NCI-H82 treated with DMSO at 0.1 percent for 48 hours (cell line): ENCODE measurements around the gene PTPRJ.

ENCODE experiments used
- DNase-seq: peaks from one replicate; lab custom pipeline; 2025; ENCODE audit not compliant: unreplicated experiment; lab: John Stamatoyannopoulos, UW

Gene PTPRJ

DNA sequence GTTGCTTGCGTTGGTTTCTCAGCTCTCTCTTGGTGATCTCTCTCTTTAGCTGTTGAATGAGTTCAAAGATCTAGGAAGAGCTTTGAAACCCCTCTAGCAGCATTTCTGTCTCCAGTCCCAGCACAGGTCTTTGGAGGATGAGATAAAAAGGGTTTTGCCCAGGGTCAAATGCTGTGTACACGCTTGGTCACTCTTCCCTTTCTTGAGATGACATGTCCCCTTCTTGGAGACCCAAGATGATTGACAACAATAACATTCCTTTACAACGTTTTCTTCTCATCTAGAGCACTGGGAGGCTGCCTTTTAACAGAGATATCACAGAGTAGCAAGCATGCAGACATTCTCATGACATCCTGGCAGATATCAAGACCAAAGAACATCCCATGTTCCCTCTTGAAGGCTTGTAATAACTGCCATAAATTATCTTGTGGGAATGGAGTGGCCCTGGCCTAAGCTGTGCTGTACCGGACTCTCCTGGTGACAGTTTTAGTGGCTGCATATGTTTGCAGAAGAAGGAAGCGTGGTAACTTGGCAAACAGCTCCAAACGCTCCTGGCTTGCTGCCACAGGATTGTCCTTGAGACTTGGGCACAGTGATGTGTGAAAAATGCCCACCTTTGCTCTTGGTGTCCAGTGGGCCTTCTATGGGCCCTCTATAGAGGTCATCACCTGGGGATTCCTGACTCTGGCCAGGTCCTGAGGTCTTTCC, 107.8 kb downstream of the PTPRJ start:
- DNase-seq: no peak

DNA sequence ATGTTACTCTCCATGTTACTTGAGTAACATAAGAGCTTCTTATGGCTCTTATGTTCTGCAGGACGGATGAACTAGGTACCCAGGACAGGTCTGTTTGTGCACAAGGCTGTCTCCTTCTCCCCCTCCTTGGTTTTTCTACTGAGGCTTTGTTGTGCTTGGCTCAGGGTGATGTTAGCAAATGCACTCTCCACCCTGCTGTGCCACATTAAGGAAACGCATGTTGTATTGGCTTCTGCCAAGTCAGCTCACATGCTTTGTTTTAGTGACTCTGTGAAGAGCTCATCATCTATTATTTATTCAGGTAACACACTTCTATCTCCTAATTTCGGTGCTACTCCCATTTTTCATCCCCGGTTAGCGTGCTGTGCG, 108.3 kb downstream of the PTPRJ start:
- no peak for DNase-seq

DNA sequence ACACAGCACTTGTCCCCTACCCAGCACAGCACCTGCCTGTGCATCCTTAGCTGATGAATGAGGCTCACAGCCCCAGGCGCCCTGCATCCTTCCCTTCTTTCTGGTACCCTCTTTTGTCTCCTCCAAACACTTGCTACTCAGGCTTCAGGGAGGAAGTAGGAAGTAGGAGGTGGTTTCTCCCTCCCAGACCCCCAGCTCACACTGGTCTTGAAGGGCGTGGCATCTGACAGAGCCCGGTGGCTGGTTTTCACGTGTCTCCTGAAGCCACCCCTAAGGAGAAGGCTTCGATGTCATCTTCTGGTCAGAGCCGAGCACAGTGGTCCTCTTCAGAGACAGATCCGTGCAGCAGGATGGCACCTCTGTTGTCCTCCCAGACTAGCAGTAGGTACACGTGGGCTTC, 109.8 kb downstream of the PTPRJ start:
- no peak for DNase-seq

DNA sequence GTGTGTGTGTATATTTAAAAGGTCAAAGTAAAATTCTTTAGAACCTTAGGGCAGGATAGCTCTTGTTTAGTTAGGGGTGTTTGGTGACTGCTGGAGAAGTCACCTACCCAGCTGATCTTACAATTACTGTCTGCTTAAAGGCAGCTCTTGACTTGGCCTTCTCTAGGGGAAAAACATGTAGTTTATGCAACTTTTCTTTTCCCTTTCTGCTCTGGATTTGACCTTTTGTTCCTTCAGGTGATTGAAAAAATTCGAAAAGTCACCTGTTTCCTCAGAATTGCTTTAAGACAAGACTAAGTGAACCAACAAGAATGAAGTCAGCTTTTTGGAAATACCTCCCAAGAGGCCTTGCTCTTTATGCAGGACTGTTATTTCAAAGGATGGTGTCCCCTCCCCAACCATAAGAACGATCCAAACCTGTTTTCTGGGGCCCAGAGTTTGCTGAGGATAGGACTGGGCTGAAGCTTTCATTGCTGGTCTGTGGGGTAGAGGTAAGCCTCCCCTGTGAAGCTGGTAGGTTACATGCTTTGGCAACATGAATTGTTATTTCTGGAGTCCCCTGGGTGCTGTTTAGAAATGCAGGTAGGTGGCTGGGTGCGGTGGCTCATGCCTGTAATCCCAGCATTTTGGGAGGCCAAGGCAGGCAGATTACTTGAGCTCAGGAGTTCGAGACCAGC, 111.2 kb downstream of the PTPRJ start:
- DNase-seq: no peak

DNA sequence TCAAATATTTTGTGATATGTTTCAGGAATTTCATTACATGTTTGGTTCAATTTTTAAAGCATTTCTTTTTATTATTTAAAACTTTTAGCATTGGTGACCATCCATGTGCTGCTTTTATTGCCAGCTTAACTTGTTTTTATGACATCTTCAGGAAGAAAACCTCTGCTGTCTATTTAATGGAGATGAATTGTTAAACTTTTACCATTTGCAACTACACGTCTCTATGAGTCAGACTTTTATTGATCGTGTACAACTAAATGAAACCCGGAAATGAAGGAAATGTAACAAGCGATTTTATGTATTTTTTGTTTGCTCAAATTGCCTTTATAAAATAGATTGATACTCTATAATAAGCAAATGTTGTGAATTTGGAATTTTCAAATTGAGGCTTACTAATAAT, 113.0 kb downstream of the PTPRJ start:
- no peak for DNase-seq

DNA sequence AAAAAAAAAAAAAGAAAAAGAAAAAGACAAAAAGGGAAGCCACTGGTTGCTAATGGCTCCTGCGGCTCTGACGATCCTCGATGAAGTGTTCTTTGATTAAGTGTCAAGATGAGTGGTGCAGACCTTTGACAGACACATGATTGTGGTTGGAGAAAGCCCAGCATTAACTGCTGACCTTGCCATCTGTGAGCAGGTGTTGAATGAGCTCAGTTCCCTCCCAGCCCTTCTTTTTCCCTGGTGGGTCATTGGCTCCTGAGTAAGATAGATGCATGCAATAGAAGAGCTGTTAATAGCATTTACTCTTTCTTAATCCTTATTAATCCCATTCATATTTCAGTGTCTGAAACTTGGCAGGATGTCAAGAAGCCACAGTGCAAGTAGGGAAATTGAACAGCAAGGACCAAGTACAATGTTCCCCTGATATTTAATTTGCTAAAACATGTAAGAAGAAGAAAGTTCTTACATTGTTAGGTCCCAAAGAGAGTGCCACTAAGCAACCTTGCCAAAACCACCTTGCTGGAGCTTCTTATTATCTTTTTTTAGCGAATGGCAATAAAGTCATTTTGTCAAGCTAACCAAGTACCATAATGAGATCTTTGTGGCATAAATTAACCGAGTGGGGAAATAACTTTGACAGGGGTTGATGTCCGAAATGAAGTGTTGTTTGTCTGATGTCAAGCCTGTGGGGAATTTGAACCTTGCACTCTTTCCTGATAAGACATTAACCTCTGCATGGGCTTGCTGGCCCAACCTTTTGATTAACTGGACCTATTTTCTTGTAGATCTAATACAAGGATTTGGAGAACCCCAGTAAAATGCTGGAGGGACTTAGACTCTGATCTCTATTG, 113.7 kb downstream of the PTPRJ start:
- DNase-seq: peak; percentile 98

DNA sequence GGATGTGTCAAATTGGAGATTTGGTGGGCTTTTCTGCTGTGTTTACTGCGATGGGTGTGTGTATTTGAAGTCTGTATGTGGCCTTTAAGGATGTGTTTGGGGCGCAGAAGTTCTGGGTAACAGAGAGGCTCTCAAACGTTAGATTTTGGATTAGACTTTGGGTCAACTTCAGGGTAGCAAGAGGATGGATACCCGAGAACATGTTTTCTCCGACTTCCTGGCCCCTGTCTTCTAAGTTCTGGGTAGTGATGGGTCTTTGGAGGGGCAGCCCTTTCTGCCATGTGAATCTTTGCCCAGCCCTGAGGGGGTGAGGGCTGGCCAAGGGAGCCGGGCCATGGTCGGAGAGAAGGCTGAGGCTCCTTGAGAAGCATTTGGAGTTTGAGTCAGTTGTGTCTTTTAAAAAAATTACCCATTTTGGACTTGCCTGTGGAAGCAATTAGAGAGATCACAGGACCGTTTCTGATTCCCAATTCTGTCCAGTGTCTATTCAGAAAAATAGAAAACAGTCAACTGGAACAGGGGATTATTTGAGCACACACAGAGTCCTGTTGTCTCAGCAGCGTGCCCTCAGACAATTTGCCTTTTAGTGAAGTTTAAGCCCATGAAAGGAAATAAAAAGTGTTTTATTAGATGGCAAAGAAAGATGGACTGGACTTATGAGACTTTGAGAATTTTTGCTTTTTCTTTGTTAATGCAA, 114.4 kb downstream of the PTPRJ start:
- no peak for DNase-seq

DNA sequence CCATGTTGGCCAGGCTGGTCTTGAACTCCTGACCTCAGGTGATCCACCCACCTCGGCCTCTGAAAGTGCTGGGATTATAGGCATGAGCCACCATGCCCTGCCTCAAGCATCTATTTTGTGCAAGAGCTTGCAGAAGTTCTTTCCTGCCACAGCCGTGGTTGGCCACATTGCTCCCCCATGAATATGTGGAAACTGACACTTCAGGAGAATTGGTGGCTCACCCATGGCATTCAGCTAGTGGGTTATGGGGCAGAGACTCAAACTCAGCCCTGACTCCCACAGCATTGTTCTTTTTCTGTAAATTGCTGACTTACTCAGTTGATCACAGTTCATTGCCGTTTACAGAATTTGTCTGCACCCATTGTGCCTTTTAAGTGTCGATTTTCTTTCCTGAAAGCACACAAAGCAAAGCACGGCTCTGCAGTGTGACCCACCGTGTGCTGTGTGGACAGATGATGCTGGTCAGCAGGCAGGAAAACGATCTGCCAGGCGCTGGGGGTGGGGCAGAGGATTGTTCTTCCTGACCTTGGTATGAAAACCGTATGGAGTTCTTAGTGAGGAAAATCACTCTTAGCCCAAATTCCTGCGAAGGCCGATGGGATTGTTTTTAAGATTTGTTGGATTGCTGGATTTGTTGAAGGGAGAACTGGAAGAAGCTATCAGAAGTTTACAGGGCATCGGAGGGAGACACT, 115.6 kb downstream of the PTPRJ start:
- DNase-seq: no peak

DNA sequence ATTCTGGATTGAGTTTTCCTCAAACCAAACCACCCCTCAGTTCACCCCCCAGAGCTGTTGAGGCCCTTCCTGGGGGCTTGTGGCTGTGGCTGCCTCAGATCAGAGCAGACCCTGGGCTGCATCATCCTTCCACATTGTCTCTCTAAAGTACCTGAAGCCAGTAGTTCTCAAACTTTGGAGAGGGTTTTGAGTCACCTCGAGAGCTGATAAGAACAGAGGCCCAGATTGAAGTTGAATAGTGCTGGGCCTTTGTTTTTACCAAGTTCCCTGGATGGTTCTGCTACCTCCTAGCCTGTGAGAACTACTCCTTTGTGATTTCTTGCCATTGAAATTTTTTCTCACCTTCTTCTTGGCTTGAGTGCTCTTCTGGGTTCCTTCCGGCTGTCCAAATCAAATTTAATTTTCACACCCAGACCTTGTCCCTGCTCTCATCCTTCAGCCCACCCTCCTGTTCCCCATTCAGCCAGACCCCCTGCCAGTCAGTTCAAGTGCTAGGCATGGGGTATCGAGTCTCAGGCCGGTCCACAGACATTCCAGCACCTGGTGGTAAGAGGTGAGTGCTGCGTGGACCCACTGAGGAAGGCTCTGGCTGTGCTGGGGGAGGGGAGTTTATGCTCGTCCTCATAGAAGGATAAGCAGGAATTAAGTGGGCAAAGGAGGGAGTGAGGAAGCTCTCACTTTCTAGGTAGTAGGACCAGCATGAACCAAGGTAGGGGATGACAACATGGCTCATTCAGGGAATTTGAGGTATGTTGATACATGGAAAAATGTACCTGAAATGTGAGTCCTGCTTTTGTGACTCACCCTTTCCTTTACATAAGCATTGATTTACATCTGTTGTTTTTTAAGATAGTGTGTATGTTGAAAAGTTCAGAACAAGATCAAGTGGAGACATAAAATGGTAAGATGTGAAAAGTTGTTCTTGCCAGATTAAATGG, 116.5 kb downstream of the PTPRJ start:
- no peak for DNase-seq

DNA sequence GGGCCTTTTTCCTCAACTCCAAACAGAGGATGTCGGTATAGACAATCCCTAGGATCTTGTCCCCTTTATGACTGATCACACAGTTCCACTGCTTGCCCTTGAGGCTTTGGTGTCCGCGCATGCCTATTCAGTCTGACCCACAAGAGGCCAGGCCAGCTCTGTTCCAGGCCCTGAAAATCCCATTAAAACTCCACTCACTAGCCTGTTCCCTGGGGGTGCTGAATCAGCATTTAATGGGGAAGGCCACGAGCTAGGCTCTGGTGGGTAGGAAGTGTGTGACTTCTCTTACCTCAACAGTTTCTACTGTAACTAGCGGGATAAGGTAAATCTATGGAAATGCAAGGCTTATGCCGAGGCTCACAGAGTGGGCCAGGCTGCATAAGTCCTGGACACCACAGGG, 117.7 kb downstream of the PTPRJ start:
- DNase-seq: no peak

DNA sequence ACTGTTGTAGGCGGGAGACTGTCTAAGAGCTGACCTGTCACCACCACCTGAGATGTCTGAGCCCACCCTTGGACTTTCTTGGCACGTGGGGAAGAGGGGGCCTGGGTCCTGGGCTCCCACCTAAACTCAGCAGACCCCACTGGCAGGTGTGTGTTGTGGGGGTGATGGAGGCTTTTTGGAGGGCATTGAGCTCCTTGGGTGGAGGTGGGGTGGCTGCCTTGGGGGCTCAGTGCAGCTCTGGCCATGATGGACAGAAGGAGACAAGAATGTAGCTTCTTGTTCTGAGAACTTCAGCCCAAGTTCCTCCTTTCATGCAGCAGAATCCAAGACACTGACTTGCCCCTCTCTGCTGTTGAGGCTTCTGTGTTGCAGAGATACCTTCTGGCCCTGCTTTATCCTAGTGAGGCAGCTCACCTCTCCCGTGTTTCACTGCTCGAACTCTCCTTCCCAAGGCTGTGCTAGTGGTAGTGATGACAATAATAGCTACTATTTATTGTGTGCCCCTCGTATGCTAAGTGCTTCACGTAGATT, 119.6 kb downstream of the PTPRJ start:
- no peak for DNase-seq

DNA sequence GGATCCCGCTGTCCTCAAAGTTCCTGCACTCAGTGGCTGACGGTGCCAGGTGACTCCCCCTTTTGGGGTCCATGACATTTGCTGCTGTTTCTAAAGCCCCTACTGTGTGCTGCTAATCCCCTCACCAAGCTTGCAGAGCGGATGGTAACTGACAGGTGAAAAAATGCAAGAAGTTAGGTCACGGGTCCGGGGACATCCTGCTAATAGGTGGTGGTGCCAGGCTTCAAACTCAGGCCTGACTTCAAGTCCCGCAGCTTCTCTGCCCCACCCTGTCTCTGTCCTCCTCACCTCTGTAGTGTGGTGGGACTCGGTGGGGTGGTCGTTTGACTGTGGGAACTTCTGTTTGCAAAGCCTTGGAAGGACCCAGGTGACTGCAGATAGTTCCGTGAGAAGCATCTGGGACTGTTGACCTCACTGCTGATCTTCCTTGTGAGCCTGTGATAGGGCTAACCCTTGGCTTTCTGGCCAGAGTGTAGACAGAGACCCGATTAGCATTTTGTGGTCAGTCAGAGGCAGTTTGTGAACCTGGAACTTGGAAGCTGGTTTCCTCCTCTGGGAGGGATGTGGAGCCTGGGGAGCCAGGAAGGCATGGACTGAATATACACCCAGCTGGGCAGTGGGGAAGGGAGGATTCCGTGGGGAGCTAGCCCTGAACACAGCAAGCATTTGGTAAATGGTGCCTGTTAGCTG, 120.8 kb downstream of the PTPRJ start:
- no peak for DNase-seq

DNA sequence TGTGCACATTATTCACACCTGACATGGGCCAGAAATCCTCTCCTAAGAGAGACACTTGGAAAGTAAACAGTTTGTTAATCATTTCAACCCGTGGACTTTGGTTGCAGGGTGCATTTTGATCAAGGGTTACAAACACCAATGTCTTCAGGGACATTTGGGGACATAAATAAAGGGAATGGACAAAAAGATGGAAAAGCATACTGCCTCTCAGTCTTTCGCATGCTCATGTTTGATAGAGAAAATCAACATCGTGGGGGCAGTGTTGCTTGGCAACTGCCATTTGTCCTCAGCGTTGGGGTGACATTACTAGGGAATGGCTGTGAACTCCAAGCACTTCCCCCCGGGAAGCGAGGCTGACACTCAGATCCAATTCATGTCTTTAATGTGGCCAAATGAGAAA, 121.6 kb downstream of the PTPRJ start:
- no peak for DNase-seq

DNA sequence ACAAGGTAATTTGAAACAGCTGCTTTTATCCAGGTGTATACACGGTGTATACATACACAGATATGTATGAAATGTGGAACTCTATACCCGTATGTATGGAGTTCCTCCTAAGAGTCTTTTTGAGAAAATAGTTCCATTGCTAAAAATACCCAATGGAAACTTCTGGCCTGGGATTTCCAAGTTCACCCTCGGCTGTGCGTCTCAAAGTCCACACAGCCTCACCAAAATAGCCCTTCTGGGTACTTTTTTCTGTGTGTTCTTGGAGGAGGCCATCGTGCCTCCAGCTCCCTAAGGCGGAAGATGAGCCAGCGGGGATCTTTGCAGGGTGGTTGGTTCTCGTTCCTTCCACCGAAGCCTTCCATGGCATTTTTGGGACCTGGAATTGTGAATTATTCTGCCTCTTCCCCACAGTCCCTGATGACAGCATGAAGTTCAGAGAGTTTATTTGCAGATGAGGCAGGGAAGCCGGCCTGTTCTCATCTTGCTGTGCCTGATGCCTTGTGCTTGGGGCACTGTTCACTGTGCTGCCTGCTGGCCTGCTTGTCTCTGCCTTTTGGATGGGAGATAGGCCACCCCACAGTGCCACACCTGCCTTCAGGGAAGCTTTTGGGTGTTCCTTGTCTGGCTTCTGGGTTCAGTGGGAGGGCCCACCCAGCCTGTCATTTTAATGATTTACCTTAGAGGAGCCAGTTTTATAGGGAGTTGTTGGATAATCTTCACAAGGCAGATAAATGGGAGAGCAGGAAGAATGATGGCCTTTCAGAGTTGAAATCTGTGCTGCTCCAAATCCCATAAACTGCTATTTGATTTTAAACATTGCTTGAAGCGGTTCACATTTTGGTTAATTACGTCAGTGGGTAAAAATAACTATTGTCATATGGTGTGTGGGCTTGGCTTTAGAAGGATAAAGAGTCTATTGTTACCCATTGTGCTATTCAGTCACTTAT, 123.5 kb downstream of the PTPRJ start:
- no peak for DNase-seq

DNA sequence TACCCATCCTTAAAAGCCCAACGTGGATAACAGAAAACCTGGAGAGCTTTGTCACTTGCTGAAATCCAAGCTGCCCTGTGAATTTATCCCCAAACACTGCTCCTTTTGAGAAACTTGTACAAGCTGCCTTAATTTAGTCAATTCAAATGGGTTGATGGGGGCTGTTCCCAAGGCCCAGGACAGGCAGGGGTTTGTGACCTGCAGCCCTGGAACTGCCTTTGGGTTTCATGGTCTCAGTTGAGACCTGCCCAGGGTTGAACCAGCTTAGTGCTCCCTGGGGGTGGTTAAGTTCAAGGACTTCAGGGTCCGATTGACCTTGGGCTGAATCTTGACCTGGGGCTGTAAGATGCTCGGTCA, 124.2 kb downstream of the PTPRJ start:
- DNase-seq: no peak

DNA sequence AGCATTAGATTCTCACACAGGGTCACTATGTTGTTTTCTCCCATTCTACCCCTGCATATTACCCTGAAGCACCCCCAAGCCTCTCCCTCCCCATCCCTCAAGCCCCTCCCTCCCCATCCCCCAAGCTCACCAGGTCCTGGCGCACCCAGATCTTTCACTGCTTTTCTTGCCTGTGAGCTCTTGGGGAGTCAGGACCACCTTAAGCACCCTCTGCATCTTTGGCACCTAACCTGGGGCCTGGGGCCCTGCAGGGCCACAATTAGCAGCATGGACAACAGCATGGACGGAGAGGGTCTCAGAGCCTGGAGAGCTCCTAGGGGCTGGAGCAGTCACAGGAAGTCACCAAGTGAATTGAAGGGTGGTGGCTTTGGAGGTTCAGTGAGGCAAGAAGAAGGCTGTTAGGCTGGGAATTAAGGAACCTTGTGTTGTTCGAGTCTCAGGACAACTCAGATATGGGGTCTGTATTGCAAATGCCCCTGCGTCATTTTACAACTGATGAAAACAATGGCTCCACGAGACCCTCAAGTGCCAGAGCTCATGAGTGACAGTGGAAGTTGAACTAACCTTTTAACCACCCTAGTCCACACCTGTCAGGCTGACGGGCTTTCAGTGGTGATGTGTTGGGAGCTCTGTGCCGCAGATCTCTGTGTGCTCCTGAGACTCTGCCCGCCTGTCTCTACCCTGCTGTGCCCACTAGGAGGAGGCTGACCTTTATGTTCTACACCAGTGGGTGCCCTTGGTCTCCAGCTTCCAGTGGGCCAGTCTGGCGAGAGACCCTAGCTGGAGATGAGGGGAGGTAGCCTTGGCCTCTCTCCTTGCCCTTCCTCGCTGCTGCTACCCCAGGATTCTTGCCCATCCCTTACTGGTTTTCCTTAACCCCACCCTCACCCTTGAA, 125.0 kb downstream of the PTPRJ start:
- DNase-seq: no peak

DNA sequence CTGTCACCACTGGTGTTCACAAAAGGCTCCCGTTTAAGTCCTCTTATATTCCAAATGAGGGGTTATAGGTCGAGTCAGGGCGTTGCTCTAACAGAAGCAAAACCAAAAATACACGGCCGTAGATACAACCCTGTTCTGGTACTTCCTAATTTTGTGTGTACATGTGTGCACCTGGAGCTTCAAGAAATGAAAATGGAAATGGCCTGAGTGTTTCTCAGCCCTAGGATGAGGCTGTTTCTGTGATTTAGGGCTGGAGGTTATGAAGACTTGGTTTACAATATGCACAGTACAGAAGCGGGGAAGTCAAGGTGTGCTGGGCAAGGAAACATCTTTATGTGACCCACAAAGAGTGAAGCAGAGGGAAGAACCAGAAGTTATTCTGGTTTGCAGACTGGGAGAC, 125.8 kb downstream of the PTPRJ start:
- no peak for DNase-seq
